Glomerular visceral epithelial cell (primary cell): ENCODE measurements around the gene WEE1.
A peak's percentile ranks its signal among the peaks of the same experiment; 100 is the strongest.
"Not testable (repeated sequence)": the region's sequence is repeated elsewhere in the genome, so short reads cannot be mapped to it uniquely, and the experiment has no call there.

Experiments
- DNase-seq: peaks from one replicate; pipeline ENCODE4 v3.0.0-alpha.2; 2016; ENCODE audit errors: extremely low spot score

The WEE1 gene

DNA sequence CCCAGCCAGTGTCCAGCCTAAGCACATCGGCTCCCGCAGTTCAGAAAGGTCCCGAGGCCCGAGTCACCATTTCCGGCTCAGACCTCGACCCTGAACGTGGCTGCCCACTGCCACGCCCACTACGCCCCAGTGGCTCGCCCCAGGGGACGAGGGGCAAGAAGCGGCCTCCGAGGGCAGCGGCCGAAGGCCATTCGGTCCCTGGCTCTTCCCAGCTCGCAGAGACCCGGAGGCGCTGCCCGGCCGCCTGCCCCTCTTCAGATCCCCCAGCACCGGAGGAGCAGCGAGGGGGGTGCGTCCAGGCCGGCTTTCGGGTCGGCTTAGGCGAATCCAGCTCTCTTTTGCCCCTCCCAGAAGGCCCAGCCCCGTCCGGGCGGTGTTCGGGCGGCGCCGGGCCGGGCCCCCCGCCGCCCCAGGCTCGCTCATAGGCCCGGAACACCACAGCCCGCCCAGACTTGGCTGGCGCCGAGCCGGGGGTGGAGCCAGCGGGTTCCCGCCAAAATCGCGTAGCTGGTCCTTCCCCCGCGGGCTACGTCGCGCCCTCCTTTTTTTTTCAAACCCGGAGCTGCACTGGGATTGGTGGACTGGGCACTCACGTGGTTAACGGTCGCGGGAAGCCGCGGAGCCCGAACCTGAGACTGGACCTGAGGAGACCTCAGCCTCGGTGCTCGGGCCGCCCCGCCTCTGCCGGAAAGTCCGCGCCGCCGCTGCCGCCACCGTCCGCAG lies at the start of gene WEE1:
Gene WEE1 (plus strand): TSS at position 619 of the 723 bp plus-strand sequence. CDS start 264 bp downstream, outside the sequence.
- peak; percentile 99 for DNase-seq

DNA sequence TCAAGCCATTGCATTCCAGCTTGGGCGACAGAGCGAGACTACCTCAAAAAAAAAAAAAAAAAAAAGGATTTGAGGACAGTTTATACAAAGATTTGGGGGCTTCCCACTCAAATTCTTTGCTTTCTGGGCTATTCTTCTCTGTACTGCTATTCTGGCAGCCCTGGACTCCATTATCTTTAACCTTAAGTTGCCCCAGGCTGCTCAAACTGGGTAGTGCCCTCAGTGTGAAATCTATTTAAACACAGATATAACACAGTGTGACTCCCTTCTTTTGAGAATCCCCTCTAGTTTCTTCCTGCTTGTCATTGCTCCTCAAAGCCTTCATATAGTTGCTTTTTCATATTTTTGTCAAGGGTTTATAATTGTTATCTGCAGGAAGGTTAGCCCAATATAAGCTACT lies 49.5 kb upstream of the WEE1 start:
- DNase-seq: no peak

DNA sequence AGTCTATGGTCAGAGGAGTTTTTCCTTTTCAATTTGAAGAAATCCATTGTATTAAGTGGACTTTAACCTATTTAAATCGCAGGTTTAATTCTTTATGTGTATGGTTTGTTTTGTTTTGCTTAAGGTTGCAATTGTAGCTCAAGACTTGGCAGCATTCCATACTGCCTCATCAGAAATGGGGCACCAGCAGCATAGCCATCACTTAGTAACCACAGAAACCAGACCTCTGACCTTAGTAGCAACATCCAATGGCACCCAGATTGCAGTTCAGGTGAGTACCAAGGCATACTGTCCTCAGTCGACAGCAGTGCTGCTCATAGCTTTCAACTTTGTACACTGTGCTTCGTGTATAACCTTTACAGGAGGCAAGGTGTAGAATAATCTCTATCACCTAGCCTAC lies 48.4 kb upstream of the WEE1 start:
- no peak for DNase-seq

DNA sequence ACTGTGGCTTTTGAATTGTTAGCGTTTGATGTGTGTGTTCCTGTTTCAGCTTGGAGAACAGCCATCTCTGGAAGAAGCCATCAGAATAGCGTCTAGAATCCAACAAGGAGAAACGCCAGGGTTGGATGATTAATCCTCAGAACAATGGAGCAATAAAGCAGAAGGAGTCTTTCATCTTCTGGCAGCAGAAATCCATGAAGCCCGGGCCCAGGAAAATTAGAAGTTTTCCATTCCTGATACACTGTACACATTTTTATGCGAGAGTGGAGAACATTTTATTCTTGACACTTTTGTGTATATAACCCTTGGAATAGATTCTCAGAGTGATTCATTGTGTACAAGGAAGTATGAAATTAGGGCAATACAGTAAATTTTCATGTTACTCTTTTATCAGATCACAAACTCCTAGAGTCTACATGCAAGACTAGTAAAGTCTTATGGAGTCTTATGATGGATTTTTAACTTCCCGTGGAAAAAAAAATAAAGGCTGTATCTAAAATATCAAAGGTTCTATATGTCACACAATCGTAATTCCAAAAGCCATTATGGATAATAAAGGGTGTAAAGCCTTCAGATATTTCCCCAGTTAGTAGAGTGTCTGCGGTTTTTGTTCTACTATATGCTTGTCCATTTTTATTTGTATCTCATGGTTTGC lies 45.9 kb upstream of the WEE1 start:
- DNase-seq: no peak

DNA sequence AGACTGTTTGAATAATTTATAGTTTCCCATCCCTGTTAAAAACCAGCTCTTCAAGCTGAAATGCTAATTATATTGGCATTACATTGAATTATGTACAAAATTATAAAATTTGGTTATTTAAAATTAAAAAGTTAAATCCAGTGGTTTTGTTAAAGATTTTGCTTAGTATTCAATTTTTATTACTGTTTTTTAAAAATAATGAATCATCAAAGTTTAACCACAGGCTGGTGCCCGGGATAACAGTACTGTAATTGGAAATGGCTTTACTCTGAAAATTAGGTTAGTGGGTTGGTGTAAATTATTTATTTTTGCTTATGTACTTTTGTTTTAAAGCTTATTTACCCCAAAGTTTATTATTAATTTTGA lies 45.4 kb upstream of the WEE1 start:
- DNase-seq: no peak

DNA sequence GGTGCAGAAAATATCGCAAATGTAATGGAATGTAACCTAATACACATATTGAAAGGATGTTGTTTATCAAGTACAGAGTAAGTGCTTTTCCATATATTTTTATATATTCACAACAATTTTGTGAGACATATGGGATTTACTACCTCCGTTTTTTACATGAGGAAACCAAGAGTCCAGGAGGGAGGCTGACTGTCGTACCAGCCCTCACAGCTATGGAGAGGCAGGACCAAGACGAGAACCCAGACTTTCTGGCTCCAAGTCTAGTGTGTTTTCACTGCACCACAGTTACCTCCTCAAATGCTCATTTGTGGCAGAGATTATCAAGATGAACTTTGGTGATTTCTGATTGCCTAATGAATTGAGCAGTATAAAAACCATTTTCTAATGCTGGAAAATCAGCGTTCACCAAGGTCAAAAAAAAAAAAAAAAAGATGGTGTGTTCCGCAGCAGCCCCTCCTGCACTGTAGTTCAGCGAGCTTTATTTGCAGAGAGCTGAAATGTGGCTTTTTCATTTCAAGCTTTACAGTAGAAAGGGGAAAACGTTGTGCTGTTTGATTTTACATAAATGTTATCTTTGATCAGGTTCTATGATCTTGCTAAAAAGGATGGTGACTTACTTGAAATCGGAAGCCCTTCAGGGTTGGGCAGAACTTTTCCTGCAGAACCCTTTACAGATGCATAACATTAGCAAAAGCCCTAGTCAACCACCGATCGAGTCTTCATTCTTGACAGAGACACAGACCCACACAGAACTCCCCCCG lies 44.7 kb upstream of the WEE1 start:
- no peak for DNase-seq

DNA sequence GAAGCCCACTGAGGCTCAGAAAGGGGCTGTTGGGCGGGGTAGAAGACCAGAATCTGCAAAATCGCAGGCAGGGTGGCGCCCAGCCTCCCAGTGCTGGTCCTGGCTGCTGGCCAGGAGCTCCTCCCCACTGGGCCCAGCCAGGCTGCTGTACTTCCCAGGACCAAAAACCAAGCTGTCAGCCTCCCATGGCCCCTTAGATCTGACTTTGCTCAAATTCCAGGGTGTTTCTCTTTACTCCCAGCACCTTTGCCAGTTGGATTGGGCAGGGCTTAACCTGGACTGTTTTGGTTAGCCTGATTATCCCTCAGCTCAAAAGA lies 44.2 kb upstream of the WEE1 start:
- DNase-seq: no peak

DNA sequence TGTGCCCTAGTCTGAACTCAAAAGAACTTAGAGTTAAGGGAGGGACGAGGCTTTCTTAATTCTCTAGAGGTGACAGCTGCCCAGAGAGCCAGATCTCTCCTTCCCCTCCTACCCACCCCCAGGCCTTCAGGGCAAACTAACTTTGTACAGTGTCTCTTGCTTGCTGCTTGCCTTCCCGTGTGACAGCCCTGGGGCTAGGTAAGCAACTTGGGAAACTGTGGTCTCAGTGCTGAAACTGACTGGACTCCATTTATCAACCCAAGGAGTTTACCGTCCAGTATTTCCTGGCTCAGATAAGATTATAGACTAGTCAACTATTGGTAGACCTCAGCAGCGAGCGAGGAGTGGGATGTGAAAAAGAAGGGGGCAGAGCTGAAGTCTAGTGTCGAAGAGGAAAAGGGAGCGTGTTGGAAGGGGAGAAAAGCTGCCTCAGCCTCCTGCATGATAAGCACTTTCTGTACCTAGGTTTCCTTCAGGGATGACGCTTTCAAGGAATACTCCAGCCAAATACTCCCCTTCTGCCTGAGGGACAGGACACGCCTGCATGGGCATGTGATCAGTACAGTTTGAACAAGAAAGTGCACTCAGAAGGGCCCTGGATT lies 43.3 kb upstream of the WEE1 start:
- DNase-seq: no peak

DNA sequence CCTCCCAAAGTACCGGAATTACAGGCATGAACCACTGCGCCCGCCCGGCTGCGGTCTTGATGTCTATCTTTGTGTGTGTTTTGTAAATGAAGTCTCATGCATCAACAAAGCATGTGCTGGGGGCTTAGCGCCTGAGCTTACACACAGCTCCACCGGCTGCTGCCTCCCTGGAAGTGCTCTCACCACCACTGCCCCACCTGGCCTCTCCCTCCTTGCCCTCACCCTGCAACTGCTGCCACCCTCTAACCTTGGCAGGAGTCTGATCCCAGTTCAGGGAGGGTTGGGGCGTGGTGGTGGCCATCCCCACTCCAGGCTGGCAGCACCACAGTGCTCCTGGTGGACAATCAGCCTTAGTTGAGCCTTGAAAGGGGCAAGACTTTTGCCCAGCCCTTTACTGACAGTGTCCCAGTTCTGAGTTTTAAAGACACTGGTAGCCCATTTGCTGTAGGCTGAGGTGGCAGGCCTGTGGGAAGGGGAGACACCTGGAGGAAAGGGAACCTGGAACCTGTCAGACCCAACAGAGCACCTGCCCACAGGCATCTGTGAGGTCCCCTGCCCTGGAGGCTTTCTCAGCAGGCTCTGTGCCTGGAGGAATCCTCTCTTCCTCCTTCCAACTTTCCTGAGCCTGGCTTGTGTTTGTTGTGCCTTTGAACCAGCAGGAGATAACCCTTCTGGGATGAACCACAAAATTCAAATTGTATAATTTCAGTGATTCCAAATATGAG lies 42.4 kb upstream of the WEE1 start:
- DNase-seq: no peak

DNA sequence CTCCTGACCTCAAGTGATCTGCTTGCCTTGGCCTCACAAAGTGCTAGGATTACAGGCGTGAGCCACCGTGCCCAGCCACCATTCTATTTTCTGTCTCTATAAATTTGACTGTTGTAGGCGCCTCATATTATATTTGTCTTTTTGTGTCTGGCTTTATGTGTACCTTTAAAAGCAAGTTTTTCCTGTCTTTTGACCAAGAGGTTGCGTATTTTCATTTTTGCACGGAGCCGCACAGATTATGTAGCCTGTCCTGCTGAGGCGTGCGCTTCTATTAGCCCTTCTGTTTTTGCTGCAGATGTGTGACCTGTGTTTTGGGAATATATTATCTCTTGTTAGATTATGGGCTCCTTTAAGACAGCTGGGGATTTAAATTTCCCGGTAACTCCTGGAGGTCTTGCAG lies 40.4 kb upstream of the WEE1 start:
- DNase-seq: no peak

DNA sequence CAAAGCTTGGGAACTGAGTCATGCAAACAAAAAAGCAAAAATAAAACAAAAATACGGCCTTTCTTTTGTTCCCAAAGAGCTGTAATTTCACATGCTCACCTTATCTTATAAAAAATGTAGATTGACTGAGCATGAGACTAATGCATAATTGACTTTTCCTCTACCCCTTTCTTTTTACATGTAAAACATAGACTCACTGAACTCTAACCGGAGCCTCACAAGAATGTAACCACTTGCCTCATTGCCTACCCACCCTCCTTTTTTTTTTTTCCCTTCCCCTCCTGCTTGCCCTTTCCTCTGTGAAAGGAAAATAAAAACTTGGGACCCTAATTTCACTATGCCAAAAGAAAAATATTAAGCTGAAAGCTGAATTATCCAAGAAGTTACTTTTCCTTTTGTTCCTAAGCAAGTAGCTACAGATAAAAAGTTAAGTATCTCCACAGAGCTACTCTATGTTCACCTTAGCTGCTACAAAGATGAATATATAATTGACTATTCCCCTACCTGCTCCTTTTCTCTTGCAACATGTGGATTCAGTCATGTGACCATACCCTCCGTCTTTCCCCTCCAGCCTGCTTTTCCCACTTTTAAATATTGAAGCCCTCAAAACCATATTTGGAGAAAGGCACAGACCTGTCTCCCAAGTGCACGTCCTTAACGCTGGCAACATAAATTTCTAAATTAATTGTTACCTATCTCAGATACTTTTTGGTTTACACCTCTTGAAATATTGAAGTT lies 39.6 kb upstream of the WEE1 start:
- no peak for DNase-seq

DNA sequence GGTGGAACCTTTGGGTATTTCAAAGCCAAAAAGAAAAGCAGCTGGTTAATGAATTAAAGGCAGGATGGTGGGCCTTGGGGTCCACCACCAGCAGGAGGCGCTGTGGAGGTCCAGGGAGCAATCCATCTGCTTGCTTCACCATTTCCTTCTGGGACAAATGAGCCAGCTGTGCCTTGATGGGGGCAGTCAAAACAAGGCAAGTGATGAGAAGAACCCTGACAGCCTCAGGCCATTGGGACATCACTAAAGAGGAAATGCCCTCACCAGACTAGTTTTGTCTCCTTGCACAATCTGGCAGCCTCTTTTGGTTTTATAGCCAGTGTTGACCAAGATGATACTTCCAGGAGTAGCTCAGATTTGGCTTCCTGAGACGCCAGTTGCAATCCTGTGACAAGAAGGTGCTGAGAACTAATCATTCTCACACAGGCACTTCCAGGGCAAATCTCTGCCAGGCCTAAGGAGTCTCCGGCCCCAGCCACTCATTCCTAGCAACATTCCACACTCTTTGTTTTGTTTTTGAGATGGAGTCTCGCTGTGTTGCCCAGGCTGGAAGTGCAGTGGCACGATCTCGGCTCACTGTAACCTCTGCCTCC lies 38.2 kb upstream of the WEE1 start:
- peak; percentile 27 for DNase-seq

DNA sequence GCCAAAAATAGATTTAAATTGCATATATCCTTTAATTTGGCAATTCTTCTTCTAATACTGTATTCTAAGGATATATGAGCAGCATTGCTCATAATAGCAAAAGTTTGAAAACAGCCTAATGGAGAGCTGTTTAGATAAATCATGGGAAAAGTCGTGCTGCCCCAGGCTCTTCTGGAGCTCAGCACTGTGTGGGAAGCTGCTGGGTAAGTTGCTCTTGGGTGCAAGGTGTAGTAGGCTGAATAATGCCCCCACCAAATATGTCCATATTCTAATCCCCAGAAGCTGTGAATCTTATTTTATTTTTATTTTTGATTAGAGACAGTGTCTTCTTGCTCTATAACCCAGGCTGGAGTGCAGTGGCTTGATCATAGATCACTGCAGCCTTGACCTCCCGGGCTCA lies 34.9 kb upstream of the WEE1 start:
- no peak for DNase-seq

DNA sequence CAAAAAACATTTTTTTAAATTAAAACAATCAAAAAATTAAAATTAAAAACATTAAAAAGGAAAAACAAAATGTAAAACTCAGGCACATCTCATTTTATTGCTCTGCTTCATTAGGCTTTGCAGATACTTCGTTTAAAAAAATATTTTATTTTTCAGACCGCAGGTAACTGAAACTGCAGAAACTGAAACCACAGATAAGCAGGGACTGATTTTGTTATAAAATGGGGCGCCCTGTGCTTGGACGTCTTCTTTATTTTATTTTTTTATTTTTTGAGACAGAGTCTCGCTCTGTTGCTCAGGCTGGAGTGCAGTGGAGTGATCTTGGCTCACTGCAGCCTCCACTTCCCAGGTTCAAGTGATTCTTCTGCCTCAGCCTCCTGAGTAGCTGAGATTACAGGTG lies 24.3 kb upstream of the WEE1 start:
- not testable (repeated sequence) for DNase-seq

DNA sequence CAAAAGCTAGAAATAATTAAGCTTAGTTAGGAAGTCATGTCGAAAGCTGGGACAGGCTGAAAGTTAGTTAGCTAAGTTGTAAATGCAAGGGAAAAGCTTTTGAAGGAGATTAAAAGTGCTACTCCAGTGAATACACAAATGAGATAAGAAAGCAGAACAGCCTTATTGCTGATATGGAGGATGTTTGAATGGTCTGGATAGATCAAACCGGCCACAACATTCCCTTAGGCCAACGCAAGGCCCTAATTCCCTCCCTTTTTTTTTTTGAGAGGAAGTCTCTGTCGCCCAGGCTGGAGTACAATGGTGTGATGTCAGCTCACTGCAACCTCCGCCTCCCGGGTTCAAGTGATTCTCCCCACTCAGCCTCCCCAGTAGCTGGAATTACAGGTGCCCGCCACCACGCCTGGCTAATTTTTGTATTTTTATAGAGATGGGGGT lies 23.3 kb upstream of the WEE1 start:
- DNase-seq: no peak

DNA sequence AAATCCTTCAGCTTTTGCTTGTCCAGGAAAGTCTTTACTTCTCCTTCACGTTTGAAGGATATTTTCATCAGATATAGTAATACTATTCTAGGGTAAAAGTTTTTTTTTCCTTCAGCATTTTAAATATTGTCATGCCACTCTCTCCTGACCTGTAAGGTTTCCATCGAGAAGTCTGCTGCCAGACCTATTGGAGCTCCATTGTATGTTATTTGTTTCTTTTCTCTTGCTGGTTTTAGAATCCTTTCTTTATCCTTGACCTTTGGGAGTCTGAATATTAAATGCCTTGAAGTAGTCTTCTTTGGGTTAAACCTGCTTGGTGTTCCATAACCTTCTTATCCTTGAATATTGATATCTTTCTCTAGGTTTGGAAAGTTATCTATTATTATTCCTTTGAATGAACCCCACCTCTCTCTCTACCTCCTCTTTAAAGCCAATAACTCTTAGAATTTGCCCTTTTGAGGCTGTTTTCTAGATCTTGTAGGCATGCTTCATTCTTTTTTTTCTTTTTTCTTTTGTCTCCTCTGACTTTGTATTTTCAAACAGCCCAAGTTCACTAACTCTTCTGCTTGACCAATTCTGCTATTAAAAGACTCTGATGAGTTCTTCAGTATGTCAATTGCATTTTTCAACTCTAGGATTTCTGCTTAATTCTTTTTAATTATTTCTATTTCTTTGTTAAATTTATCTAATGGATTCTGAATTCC lies 12.0 kb upstream of the WEE1 start:
- no peak for DNase-seq

DNA sequence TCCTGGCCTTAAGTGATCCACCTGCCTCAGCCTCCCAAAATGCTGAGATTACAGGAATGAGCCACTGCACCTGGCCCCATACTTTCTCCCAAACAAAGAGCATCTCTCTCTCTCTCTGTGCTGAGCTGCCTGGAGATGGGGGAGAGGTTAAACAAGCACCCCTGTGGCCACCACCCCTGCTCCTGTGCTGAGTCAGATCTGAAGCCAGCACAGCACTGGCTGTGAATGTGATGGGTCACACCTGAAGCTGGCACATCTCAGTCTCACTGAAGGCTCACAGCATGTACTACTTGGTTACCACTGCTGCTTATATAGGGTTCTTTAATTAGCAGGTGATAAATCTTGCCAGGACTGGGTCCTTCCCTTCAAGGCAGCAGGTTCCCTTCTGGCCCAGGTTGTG lies 10.8 kb upstream of the WEE1 start:
- no peak for DNase-seq

DNA sequence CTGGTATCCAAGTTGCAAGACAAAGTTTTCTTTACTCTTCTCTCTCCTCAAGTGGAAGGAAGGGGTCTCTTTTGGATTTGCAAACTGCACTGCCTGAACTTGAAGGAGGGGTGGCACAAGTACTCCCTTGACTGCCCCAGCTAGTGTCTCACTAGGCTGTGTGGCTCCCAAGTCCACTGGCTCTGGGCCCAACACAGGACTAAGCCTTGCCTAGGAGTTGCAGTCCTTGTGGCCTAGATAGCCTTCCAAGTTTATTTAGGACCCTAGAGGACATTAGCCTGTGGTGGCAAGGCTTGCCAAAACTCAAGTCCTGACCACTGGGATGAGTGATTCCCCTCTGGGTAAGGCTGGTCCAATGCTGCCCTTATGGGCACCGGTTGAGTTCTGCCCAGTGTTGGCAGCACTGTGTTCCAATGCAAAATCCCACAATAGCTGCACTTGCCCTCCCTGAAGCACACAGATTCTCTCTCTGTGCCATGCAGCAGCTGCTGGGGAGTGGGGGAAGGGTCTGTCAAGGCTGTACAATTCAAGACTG lies 10.2 kb upstream of the WEE1 start:
- DNase-seq: no peak

DNA sequence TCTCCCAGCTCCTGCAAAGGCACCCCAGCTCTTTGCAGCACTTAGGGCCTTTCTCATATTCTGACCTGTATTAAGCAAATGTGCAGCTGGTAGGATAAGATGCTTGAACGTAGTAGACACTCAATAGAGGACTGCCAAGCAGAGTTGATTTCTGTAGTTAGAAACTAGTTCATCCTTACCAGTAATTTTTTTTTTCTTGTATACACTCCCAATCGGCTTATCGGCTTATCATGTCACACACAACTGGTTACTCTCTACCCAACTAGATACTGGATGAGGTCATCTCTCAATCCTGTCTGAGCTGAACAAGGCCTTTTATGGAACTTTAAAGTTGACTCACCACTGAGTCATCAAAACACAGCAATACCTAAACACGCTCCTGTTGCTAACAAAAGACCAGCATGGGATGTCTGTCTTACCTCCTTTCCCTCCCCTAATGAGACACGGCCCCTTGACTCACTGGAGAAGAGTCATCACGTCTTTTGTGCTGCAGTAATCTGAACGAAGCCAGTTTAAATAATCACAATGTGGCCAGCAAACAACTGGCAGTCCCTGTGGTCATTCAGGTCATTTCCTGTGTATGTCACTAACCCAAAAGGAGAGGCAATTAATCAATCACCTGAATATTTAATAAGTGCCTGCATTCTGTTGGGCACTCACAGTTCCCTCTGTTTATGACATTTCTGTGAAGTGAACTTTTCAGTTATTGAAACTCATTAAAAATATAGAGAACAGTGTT lies 7.5 kb upstream of the WEE1 start:
- peak; percentile 99 for DNase-seq
